Endodermal cell (in vitro differentiated cells): ENCODE data around the gene EPHA1. TPM values are rescaled to one million over a fixed set of nuclear protein-coding genes. Genes with fewer than 3 reads are reported as not detected.

Source experiments
- DNase-seq: peaks from one replicate; pipeline ENCODE4 v3.0.0-alpha.2; 2017
- H3K27ac ChIP-seq: 2 replicates; pipeline ENCODE4 v1.5.1; 2013; ENCODE audit warnings: mild to moderate bottlenecking, low read depth, low read length, moderate library complexity
- H3K27me3 ChIP-seq: 2 replicates; pipeline ENCODE4 v1.6.1; 2013; ENCODE audit warnings: mild to moderate bottlenecking, low read length, moderate library complexity; ENCODE audit not compliant: insufficient read depth, control insufficient read depth, poor library complexity, severe bottlenecking
- H3K36me3 ChIP-seq: 2 replicates; pipeline ENCODE4 v1.7.0; 2013; ENCODE audit warnings: mild to moderate bottlenecking, low read length, moderate library complexity; ENCODE audit not compliant: control insufficient read depth, insufficient read depth
- H3K4me1 ChIP-seq: one replicate; pipeline ENCODE4 v1.7.0; 2013; ENCODE audit warnings: low read length; ENCODE audit not compliant: control insufficient read depth, insufficient read depth
- H3K4me3 ChIP-seq: 2 replicates; pipeline ENCODE4 v1.5.1; 2013; ENCODE audit warnings: mild to moderate bottlenecking, low read length, moderate library complexity
- H3K9ac ChIP-seq: 2 replicates; pipeline ENCODE4 v1.6.1; 2013; ENCODE audit warnings: mild to moderate bottlenecking, low read length, moderate library complexity; ENCODE audit not compliant: poor library complexity, severe bottlenecking; ENCODE audit errors: extremely low read depth
- H3K9me3 ChIP-seq: 2 replicates; pipeline ENCODE4 v1.6.1; 2013; ENCODE audit warnings: mild to moderate bottlenecking, low read length, moderate library complexity; ENCODE audit not compliant: control insufficient read depth
- H3K27ac Mint-ChIP-seq: 2 replicates; pipeline ENCODE4 v1.8.0; 2020; ENCODE audit warnings: mixed read lengths
- H3K27me3 Mint-ChIP-seq: 2 replicates; pipeline ENCODE4 v1.8.0; 2021; ENCODE audit warnings: mild to moderate bottlenecking, mixed read lengths; ENCODE audit not compliant: insufficient read depth
- H3K36me3 Mint-ChIP-seq: 2 replicates; pipeline ENCODE4 v1.8.0; 2020; ENCODE audit warnings: low read depth, mixed read lengths
- H3K4me1 Mint-ChIP-seq: 2 replicates; pipeline ENCODE4 v1.8.0; 2020; ENCODE audit warnings: mixed read lengths
- H3K4me3 Mint-ChIP-seq: 2 replicates; pipeline ENCODE4 v1.8.0; 2020; ENCODE audit warnings: mild to moderate bottlenecking, moderate library complexity, mixed read lengths
- H3K9me3 Mint-ChIP-seq: 2 replicates; pipeline ENCODE4 v1.8.0; 2020; ENCODE audit warnings: mild to moderate bottlenecking, mixed read lengths
- CTCF ChIP-seq: fragments of 200-600 bp; sonication (generic); conservative IDR thresholded peaks from 2 replicates; pipeline ENCODE4 v1.5.0; 2021; ENCODE audit warnings: antibody characterized with exemption, mild to moderate bottlenecking
- WGBS, 2 experiments: methylation state at CpG; one replicate each; pipeline versions ENCODE4 v1.1.5 to v1.1.7; 2013; ENCODE audit warnings: missing lambda C conversion rate in 2 of 2, mixed read lengths in 1 of 2; ENCODE audit not compliant: insufficient coverage in 1 of 2, insufficient read length in 1 of 2; 5-methylcytosine and 5-hydroxymethylcytosine counted together
- total RNA-seq, 2 donors: library from RNA; stranded (reverse); fragmentation: NEBNext Ultra II Directional in 1 of 2; extraction: Animal tissue kit (Norgen Biotek cat#: 25700) in 1 of 2; gene quantifications; 2 replicates in 1 of 2; 3 replicates in 1 of 2; pipeline ENCODE4 v1.2.1, GENCODE V29; 2021

Gene EPHA1
- total RNA-seq, 2 donors from 2014 or later, result 70.0 to 103 TPM

DNA sequence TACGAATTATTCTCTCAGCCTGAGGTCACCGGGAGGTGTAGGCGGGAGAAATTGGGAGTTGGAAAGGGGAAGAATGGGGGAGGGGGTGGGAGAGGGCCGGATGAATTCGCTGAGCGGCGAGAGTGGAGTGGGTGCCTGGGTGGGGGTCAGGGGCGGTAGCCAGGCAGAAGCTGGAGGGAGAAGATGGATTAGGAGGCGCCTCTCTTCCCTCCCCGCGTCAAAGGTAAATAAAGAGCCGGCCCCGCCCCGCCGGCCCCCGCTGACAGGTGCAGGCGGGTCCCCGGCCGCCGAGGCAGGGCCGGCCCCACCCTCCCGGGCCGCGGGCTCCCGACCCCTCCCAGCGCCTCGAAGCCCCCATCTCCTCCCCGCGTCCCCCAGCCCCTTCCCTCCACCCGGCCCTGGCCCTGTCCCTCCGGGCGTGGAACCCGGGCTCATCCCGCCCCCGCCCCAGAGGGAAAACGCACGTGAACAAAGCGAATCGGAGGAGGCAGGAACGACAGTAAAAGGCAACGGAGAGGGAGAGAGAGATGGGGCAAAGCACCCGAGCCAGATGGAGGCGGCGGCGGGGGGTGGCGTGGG lies 47.0 kb downstream of the EPHA1 start:
- H3K9me3 ChIP-seq, result no peaks in the 10 kb centered on the region
- TF ChIP-seq CTCF, result no peak
- H3K4me3 Mint-ChIP-seq, result peak overlapping the region; percentile 67
- no peak overlapping the region for H3K27ac Mint-ChIP-seq
- H3K27me3 Mint-ChIP-seq, result peaks cover 71% of the 10 kb centered on the region
- H3K9me3 Mint-ChIP-seq, result no peaks in the 10 kb centered on the region
- no peaks in the 10 kb centered on the region for H3K36me3 ChIP-seq
- H3K4me1 ChIP-seq, result no peaks in the 10 kb centered on the region
- DNase-seq, result peak; percentile 75
- WGBS, 2 experiments, result 0 to 13% methylated on average over 1 to 46 of the region's 46 CpGs
- no peaks in the 10 kb centered on the region for H3K36me3 Mint-ChIP-seq
- peak overlapping the region; percentile 76 for H3K4me3 ChIP-seq
- peaks cover 3% of the 10 kb centered on the region for H3K4me1 Mint-ChIP-seq
- no peak overlapping the region for H3K9ac ChIP-seq
- no peak overlapping the region for H3K27ac ChIP-seq
- H3K27me3 ChIP-seq, result peaks cover 56% of the 10 kb centered on the region

DNA sequence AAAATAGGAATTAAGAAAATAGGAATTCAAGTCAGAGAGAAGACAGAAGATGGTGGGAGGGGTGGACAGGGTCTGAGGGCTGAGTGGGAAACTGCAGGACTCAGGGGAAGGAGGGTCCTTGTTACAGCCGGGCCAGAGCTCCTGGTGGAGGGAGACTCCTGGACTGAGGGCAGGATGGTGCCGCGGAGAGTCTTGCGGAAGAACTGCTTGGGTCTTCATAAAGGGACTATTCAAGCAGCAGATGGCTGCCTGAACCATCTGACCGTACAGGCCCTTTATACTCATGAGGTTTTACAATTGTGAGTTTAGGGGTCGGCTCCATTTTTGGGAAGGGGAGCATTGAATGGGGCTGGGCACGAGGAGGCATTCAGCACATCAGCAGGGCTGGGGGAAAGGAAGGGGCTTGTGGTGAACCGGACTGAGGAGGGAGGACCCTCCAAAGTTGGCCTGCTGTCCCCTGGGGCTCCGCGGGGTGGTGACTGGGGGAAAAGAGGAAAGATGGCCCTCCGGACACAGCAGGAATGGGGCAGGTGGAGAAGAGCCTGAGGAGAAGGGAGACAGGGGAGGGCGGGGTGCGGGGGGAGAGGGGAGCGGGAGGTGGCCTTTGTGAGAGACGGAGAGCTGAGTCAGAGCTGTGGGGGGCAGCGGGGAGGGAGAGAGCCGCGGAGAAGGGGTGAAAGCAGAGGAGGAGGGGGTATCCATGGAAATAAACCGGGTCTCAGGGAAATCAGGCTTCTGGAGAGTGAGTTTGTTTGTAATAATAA lies 47.7 kb downstream of the EPHA1 start:
- Mint-ChIP-seq H3K36me3 (no peaks in the 10 kb centered on the region), H3K9me3 (no peaks in the 10 kb centered on the region), H3K27ac (no peak overlapping the region), H3K4me3 (peak overlapping the region; percentile 67), H3K27me3 (peaks cover 67% of the 10 kb centered on the region), H3K4me1 (peaks cover 3% of the 10 kb centered on the region)
- no peaks in the 10 kb centered on the region for H3K36me3 ChIP-seq
- TF ChIP-seq CTCF, result no peak
- peak overlapping the region; percentile 76 for H3K4me3 ChIP-seq
- no peak overlapping the region for H3K9ac ChIP-seq
- H3K9me3 ChIP-seq, result no peaks in the 10 kb centered on the region
- peak; percentile 83 for DNase-seq
- H3K27ac ChIP-seq, result no peak overlapping the region
- H3K4me1 ChIP-seq, result no peaks in the 10 kb centered on the region
- 27 to 32% methylated on average over 14 to 19 of the region's 19 CpGs for WGBS, 2 experiments
- peaks cover 56% of the 10 kb centered on the region for H3K27me3 ChIP-seq

- no peak for DNase-seq
- no peak overlapping the region for H3K4me3 Mint-ChIP-seq
- TF ChIP-seq CTCF, result no peak
- H3K36me3 Mint-ChIP-seq, result no peaks in the 10 kb centered on the region
- H3K27me3 Mint-ChIP-seq, result peaks cover 56% of the 10 kb centered on the region
- H3K27ac ChIP-seq, result no peak overlapping the region
- peaks cover 54% of the 10 kb centered on the region for H3K27me3 ChIP-seq
- WGBS, 2 experiments, result 87 to 90% methylated on average over 7 to 11 of the region's 11 CpGs
- peaks cover 3% of the 10 kb centered on the region for H3K4me1 Mint-ChIP-seq
- no peak overlapping the region for H3K9ac ChIP-seq
- no peaks in the 10 kb centered on the region for H3K9me3 ChIP-seq
- no peaks in the 10 kb centered on the region for H3K36me3 ChIP-seq
- no peaks in the 10 kb centered on the region for H3K9me3 Mint-ChIP-seq
- H3K4me1 ChIP-seq, result no peaks in the 10 kb centered on the region
- no peak overlapping the region for H3K27ac Mint-ChIP-seq
- H3K4me3 ChIP-seq, result no peak overlapping the region
These were observed 48.8 kb downstream of the EPHA1 start for GRCh38 chr7:143359771-143360353.
